GM12878 (cell line): ENCODE results near the gene AANAT. TPM values are rescaled to one million over a fixed set of nuclear protein-coding genes. Genes with fewer than 3 reads are reported as not detected.

ENCODE experiments used
- BRCA1 ChIP-seq: IDR thresholded peaks from 2 replicates; pipeline ENCODE4 v1.6.1; 2011; ENCODE audit warnings: low read depth, low read length, improper control_type of control experiment
- CREM ChIP-seq: IDR thresholded peaks from 2 replicates; pipeline ENCODE4 v1.6.1; 2014; ENCODE audit warnings: antibody characterized with exemption, low read depth
- EGR1 ChIP-seq, 2 experiments: IDR thresholded peaks; 1 replicate in 1 of 2; 2 replicates in 1 of 2; pipeline ENCODE4 v1.6.1; 2011 to 2012; ENCODE audit warnings: low read depth in 2 of 2, low read length in 2 of 2, borderline replicate concordance in 1 of 2, mild to moderate bottlenecking in 1 of 2, moderate library complexity in 1 of 2
- NBN ChIP-seq: fragments of 450-650 bp; IDR thresholded peaks from 2 replicates; pipeline ENCODE4 v1.6.1; 2016
- RAD51 ChIP-seq: fragments of 450-650 bp; IDR thresholded peaks from 2 replicates; pipeline ENCODE4 v1.6.1; 2016; ENCODE audit warnings: moderate library complexity, mild to moderate bottlenecking, inconsistent platforms
- ZZZ3 ChIP-seq: IDR thresholded peaks from 2 replicates; pipeline ENCODE4 v1.6.1; 2011; ENCODE audit warnings: low read depth; ENCODE audit not compliant: control insufficient read depth, insufficient read length
- polyA plus RNA-seq, 11 experiments: library from polyadenylated mRNA; depleted of rRNA in 4 of 11; unstranded in 6 of 11; stranded (reverse) in 5 of 11; fragments of >200 nt; fragmentation: Nextera tagmentation in 4 of 11; fragmentation: Illumina TruSeq in 1 of 11; extraction: Ambion mirVana in 4 of 11; extraction: Trizol in 1 of 11; gene quantifications; 1 replicate in 1 of 11; 2 replicates in 10 of 11; pipeline versions ENCODE4 v1.2.1 to v1.2.3, GENCODE V29; 2011 to 2016; ENCODE audit warnings: inconsistent platforms in 2 of 11, missing spikeins in 2 of 11, low read depth in 1 of 11
- total RNA-seq, 4 experiments: library from RNA; depleted of rRNA in 3 of 4; stranded (reverse); fragments of >200 nt in 3 of 4; fragmentation: Illumina TruSeq in 1 of 4; extraction: Trizol in 1 of 4; gene quantifications; 2 replicates each; pipeline versions ENCODE4 v1.2.1 to v1.2.3, GENCODE V29; 2013 to 2021
- TF ChIP-seq, protein P1 (sequence below): fragments of 450-650 bp; IDR thresholded peaks from 2 replicates; pipeline ENCODE4 v1.6.1; 2018; ENCODE audit warnings: mild to moderate bottlenecking, low read depth, moderate library complexity; ENCODE audit not compliant: partially characterized antibody
- TF ChIP-seq, protein P2 (sequence below): fragments of 450-650 bp; conservative IDR thresholded peaks from 2 replicates; pipeline ENCODE4 v1.6.1; 2017; ENCODE audit warnings: mild to moderate bottlenecking, moderate library complexity
- TF ChIP-seq, protein P3 (sequence below): fragments of 450-650 bp; IDR thresholded peaks from 2 replicates; pipeline ENCODE4 v1.6.1; 2017; ENCODE audit warnings: antibody characterized with exemption, mild to moderate bottlenecking, moderate library complexity

The AANAT gene
- total and polyA plus RNA-seq, 10 of the 15 experiments (the other 5 are each of a cell fraction or from before 2014, with no cell fraction given): 0.23 TPM; not detected in 9

DNA sequence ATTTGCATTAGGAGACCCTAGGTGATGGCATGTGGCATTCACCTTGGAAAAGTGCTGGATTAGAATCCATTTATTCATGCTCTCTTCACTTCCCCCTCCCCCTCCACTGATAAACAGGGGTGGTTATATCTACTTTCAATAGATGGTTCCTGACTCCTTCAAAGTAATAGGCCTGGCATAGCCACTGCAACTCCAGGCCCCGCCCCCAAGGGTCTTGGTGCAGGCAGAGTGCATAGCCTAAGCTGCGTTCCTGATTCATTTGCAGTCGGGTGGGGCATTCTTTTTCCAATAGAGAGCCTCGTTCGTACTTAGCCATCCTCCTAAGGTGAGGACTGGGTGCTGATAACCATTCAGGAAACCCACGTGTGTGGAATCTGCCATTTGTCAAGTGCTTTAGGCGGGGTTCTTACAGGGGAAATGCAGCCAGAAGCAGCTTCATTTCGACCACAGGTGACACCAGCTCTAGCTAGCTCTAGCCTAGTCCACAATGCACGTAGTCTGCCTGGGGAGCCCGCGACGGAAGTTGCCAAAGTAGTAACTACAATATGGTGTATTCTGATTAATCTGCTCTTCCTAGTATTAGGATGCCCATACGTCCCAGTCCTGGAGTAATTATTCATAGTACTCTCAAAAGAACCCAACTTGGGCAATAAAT is 25.6 kb upstream of the AANAT start (continued):
- TF ChIP-seq, protein P1, sequence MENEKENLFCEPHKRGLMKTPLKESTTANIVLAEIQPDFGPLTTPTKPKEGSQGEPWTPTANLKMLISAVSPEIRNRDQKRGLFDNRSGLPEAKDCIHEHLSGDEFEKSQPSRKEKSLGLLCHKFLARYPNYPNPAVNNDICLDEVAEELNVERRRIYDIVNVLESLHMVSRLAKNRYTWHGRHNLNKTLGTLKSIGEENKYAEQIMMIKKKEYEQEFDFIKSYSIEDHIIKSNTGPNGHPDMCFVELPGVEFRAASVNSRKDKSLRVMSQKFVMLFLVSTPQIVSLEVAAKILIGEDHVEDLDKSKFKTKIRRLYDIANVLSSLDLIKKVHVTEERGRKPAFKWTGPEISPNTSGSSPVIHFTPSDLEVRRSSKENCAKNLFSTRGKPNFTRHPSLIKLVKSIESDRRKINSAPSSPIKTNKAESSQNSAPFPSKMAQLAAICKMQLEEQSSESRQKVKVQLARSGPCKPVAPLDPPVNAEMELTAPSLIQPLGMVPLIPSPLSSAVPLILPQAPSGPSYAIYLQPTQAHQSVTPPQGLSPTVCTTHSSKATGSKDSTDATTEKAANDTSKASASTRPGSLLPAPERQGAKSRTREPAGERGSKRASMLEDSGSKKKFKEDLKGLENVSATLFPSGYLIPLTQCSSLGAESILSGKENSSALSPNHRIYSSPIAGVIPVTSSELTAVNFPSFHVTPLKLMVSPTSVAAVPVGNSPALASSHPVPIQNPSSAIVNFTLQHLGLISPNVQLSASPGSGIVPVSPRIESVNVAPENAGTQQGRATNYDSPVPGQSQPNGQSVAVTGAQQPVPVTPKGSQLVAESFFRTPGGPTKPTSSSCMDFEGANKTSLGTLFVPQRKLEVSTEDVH: no peak
- TF ChIP-seq, protein P2, sequence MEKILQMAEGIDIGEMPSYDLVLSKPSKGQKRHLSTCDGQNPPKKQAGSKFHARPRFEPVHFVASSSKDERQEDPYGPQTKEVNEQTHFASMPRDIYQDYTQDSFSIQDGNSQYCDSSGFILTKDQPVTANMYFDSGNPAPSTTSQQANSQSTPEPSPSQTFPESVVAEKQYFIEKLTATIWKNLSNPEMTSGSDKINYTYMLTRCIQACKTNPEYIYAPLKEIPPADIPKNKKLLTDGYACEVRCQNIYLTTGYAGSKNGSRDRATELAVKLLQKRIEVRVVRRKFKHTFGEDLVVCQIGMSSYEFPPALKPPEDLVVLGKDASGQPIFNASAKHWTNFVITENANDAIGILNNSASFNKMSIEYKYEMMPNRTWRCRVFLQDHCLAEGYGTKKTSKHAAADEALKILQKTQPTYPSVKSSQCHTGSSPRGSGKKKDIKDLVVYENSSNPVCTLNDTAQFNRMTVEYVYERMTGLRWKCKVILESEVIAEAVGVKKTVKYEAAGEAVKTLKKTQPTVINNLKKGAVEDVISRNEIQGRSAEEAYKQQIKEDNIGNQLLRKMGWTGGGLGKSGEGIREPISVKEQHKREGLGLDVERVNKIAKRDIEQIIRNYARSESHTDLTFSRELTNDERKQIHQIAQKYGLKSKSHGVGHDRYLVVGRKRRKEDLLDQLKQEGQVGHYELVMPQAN: no peak
- TF ChIP-seq ZZZ3 (no peak), EGR1 (IDR thresholded peaks at IDR 0.05; ENCODE audit: borderline replicate concordance in 1 of 2, low read depth in 2 of 2, low read length in 2 of 2) (no peak), RAD51 (no peak), BRCA1 (no peak), NBN (no peak), CREM (no peak)
- TF ChIP-seq, protein P3, sequence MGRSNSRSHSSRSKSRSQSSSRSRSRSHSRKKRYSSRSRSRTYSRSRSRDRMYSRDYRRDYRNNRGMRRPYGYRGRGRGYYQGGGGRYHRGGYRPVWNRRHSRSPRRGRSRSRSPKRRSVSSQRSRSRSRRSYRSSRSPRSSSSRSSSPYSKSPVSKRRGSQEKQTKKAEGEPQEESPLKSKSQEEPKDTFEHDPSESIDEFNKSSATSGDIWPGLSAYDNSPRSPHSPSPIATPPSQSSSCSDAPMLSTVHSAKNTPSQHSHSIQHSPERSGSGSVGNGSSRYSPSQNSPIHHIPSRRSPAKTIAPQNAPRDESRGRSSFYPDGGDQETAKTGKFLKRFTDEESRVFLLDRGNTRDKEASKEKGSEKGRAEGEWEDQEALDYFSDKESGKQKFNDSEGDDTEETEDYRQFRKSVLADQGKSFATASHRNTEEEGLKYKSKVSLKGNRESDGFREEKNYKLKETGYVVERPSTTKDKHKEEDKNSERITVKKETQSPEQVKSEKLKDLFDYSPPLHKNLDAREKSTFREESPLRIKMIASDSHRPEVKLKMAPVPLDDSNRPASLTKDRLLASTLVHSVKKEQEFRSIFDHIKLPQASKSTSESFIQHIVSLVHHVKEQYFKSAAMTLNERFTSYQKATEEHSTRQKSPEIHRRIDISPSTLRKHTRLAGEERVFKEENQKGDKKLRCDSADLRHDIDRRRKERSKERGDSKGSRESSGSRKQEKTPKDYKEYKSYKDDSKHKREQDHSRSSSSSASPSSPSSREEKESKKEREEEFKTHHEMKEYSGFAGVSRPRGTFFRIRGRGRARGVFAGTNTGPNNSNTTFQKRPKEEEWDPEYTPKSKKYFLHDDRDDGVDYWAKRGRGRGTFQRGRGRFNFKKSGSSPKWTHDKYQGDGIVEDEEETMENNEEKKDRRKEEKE: no peak
- TF ChIP-seq, all 136 proteins: peak for 0
